ENCODE data around the gene REXO4. TPM values are rescaled to one million over a fixed set of nuclear protein-coding genes. Genes with fewer than 3 reads are reported as not detected.
A peak's percentile ranks its signal among the peaks of the same experiment; 100 is the strongest.

The REXO4 gene
- total RNA-seq, 1 donor from 2014 or later = 16.8 TPM

DNA sequence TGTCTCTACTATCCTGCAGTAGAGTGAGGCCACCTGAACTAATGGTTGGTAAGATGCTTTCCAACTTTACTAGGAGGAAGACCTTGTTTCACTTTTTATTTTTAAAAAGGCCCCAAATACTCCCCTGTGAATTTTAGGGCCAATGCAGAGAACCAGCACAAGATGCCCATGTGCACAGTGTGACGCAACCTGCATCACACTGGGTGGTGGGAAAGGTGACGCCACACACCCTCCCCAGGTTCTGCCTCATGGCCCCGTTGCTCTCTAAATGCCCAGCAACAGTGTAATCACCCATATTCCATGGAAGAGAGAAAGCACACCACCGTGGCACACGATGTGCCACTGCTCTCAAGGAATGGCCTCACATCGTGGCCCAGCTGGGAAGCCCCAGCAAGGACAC lies 48.4 kb downstream of the REXO4 start:
- peak overlapping the region; percentile 13 for H3K27ac Mint-ChIP-seq (ENCODE audit: unreplicated experiment)
- no peak for DNase-seq (ENCODE audit: low spot score)
- H3K27me3 Mint-ChIP-seq (ENCODE audit: low read depth) = no peaks in the 10 kb centered on the region
- H3K9me3 Mint-ChIP-seq (ENCODE audit: low read depth) = no peaks in the 10 kb centered on the region
- TF ChIP-seq, protein P1, sequence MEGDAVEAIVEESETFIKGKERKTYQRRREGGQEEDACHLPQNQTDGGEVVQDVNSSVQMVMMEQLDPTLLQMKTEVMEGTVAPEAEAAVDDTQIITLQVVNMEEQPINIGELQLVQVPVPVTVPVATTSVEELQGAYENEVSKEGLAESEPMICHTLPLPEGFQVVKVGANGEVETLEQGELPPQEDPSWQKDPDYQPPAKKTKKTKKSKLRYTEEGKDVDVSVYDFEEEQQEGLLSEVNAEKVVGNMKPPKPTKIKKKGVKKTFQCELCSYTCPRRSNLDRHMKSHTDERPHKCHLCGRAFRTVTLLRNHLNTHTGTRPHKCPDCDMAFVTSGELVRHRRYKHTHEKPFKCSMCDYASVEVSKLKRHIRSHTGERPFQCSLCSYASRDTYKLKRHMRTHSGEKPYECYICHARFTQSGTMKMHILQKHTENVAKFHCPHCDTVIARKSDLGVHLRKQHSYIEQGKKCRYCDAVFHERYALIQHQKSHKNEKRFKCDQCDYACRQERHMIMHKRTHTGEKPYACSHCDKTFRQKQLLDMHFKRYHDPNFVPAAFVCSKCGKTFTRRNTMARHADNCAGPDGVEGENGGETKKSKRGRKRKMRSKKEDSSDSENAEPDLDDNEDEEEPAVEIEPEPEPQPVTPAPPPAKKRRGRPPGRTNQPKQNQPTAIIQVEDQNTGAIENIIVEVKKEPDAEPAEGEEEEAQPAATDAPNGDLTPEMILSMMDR (IDR thresholded peaks at IDR 0.05) = no peak
- H3K4me1 Mint-ChIP-seq (ENCODE audit: low read depth) = peaks cover 57% of the 10 kb centered on the region
- H3K4me3 Mint-ChIP-seq (ENCODE audit: unreplicated experiment) = no peak overlapping the region
- H3K36me3 Mint-ChIP-seq (ENCODE audit: low read depth) = peaks cover 20% of the 10 kb centered on the region

DNA sequence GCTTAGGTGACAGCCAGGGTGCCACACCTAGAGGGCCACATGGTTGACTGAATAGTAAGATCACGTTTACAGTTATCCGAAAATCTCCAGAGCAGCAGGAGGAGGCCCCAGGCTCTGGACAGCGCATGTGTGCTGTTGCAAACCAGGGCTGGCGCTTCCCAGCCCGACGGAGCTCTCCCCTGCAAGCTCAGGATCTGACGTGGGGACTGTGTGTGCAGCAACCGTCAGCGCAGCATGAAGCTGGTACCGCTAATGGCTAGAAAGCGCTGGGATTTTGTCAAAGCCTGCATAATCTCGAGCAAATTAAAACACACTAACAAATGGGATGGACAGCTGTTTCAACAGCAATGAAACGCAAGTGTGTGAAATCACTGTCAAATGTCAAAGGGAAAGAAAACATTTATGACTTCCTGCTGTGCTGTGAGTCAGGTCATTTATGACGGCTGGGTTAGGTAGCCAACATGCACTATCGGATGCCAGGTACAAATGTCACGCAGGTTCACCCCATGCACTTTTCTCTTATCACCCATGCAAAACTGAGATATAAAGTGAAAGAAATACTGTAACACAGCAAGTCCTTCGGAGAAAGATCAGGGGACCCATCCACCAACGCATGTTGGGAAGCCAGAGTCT lies 49.4 kb downstream of the REXO4 start:
- no peaks in the 10 kb centered on the region for H3K9me3 Mint-ChIP-seq (ENCODE audit: low read depth)
- DNase-seq (ENCODE audit: low spot score) = no peak
- no peaks in the 10 kb centered on the region for H3K27me3 Mint-ChIP-seq (ENCODE audit: low read depth)
- H3K4me1 Mint-ChIP-seq (ENCODE audit: low read depth) = peaks cover 51% of the 10 kb centered on the region
- TF ChIP-seq, protein P1 (IDR thresholded peaks at IDR 0.05) = no peak
- H3K4me3 Mint-ChIP-seq (ENCODE audit: unreplicated experiment) = no peak overlapping the region
- peak overlapping the region; percentile 63 for H3K27ac Mint-ChIP-seq (ENCODE audit: unreplicated experiment)
- H3K36me3 Mint-ChIP-seq (ENCODE audit: low read depth) = peaks cover 28% of the 10 kb centered on the region

DNA sequence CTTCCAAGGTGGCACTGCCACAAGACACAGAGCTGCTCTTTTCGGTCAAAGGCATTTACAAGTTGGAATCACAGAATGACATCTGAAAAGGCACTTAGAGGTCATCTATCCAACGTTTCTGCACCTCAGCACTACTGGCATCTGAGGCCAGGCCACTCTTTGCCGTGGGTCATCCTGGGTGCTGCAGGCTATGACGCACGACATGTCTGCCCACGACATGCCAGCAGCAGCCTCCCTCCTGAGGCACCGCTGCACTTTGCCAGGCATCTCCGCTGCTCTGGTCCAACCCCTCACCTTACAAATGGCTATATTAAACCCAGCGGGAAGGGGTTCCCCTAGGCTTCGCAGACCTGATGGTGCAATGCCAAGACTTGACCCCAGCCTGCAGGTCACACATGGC lies 50.0 kb downstream of the REXO4 start:
- TF ChIP-seq, protein P1 (IDR thresholded peaks at IDR 0.05) = no peak
- DNase-seq (ENCODE audit: low spot score) = no peak
- Mint-ChIP-seq H3K4me3 (ENCODE audit: unreplicated experiment) (no peak overlapping the region), H3K36me3 (ENCODE audit: low read depth) (peaks cover 32% of the 10 kb centered on the region), H3K9me3 (ENCODE audit: low read depth) (no peaks in the 10 kb centered on the region), H3K4me1 (ENCODE audit: low read depth) (peaks cover 47% of the 10 kb centered on the region), H3K27ac (ENCODE audit: unreplicated experiment) (no peak overlapping the region), H3K27me3 (ENCODE audit: low read depth) (no peaks in the 10 kb centered on the region)

DNA sequence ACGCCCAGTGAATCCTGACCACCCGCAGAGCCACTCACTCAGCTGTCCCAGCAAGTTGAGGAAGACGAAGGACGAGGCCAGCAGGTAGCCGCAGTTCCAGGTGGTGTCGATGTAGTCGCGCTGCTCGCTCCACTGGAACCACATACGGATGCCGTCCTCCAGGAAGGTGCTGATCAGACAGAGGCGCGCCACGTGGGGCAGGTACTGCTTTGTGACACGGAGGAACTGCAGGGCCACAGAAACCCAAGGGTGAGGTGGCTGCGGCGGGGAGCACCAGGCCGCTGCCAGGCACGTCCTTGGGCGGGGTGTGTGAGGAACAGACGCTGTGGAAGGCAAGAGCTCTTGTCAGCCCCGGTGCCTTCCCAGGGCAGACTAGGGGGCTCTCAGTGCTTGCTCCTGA lies 50.6 kb downstream of the REXO4 start:
- Mint-ChIP-seq H3K36me3 (ENCODE audit: low read depth) (peaks cover 32% of the 10 kb centered on the region), H3K9me3 (ENCODE audit: low read depth) (no peaks in the 10 kb centered on the region), H3K4me1 (ENCODE audit: low read depth) (peaks cover 41% of the 10 kb centered on the region), H3K27ac (ENCODE audit: unreplicated experiment) (no peak overlapping the region), H3K4me3 (ENCODE audit: unreplicated experiment) (no peak overlapping the region), H3K27me3 (ENCODE audit: low read depth) (no peaks in the 10 kb centered on the region)
- TF ChIP-seq, protein P1 (IDR thresholded peaks at IDR 0.05) = no peak
- DNase-seq (ENCODE audit: low spot score) = no peak

DNA sequence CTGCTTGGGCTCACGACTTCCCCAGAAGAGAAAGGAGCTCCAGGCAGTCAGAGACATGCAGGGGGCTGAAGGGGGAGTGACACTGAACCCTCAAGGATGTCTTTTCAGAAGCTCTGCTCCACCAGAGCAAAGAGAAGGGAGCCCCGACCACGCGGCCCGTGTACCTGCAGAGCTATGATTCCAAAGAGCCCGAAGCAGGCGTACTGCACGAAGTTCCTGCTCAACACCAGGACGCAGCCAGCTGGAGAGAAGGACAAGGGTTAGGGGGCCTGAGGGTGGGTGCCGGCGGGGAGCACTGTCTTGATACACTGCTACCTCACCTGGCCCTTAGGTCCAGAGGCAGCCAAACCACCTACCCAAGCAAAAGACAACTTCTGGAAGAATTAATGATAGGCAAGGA lies 51.4 kb downstream of the REXO4 start:
- Mint-ChIP-seq H3K4me1 (ENCODE audit: low read depth) (peaks cover 35% of the 10 kb centered on the region), H3K9me3 (ENCODE audit: low read depth) (no peaks in the 10 kb centered on the region), H3K27me3 (ENCODE audit: low read depth) (no peaks in the 10 kb centered on the region), H3K36me3 (ENCODE audit: low read depth) (peaks cover 36% of the 10 kb centered on the region), H3K27ac (ENCODE audit: unreplicated experiment) (no peak overlapping the region), H3K4me3 (ENCODE audit: unreplicated experiment) (no peak overlapping the region)
- no peak for DNase-seq (ENCODE audit: low spot score)
- TF ChIP-seq, protein P1 (IDR thresholded peaks at IDR 0.05) = no peak

Data from chondrocyte (in vitro differentiated cells).